Epithelial cell of esophagus (primary cell): ENCODE measurements around the gene PRR14.
"Not testable (repeated sequence)": the region's sequence is repeated elsewhere in the genome, so short reads cannot be mapped to it uniquely, and the experiment has no call there.

Experiments used
- DNase-seq: peaks from one replicate; pipeline ENCODE4 v3.0.0; 2010; ENCODE audit warnings: low read depth
- H3K4me3 ChIP-seq: 2 replicates; pipeline ENCODE4 v1.5.1; 2011; ENCODE audit warnings: mild to moderate bottlenecking, low read length, control low read depth
- TF ChIP-seq, protein P1 (sequence below): IDR thresholded peaks from 2 replicates; pipeline ENCODE4 v1.5.1; 2011; ENCODE audit warnings: low read depth, mild to moderate bottlenecking, low read length, control low read depth, inconsistent platforms; ENCODE audit not compliant: insufficient read depth; ENCODE audit errors: missing control alignments

Gene PRR14

GRCh38 chr16:30633526-30633925 is 17.2 kb upstream of the PRR14 start:
- H3K4me3 ChIP-seq, result peak overlapping the region; percentile 90
- no peak for DNase-seq
- TF ChIP-seq, protein P1, sequence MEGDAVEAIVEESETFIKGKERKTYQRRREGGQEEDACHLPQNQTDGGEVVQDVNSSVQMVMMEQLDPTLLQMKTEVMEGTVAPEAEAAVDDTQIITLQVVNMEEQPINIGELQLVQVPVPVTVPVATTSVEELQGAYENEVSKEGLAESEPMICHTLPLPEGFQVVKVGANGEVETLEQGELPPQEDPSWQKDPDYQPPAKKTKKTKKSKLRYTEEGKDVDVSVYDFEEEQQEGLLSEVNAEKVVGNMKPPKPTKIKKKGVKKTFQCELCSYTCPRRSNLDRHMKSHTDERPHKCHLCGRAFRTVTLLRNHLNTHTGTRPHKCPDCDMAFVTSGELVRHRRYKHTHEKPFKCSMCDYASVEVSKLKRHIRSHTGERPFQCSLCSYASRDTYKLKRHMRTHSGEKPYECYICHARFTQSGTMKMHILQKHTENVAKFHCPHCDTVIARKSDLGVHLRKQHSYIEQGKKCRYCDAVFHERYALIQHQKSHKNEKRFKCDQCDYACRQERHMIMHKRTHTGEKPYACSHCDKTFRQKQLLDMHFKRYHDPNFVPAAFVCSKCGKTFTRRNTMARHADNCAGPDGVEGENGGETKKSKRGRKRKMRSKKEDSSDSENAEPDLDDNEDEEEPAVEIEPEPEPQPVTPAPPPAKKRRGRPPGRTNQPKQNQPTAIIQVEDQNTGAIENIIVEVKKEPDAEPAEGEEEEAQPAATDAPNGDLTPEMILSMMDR, result no peak

DNA sequence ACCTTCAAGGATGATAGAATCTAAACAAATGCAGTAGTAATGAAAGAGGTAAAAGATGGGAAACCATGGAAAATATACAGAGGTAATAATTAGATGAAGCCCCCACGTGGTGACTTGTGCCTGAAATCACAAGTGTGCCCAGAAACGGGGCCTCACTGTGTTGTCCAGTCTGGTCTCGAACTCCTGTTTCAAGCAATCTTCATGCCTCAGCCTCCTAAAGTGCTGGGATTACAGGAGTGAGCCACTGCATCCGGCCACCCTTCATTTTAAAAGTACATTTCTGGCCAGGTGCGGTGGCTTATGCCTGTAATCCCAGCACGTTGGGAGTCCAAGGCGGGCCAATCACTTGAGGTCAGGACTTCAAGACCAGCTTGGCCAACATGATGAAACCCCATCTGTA is 14.2 kb upstream of the PRR14 start:
- TF ChIP-seq, protein P1, result no peak
- no peak overlapping the region for H3K4me3 ChIP-seq
- no peak for DNase-seq

DNA sequence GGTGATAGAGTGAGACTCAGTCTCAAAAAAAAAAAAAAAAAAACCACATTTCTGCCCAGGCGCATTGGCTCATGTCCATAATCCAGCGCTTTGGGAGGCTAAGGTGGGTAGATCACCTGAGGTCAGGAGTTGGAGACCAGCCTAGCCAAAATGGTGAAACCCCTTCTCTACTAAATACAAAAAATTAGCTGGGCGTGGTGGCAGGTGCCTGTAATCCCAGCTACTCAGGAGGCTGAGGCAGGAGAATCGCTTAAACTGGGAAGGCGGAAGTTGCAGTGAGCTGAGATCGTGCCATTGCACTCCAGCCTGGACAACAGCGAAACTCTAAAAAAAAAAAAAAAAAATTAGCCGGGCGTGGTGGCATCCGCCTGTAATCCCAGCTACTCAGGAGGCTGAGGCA is 13.6 kb upstream of the PRR14 start:
- not testable (repeated sequence) for H3K4me3 ChIP-seq, DNase-seq

- H3K4me3 ChIP-seq, result no peak overlapping the region
- TF ChIP-seq, protein P1, result peak; percentile 74
- DNase-seq, result peak; percentile 72
These were observed 12.8 kb upstream of the PRR14 start for GRCh38 chr16:30637944-30638343.

- no peak overlapping the region for H3K4me3 ChIP-seq
- TF ChIP-seq, protein P1, result no peak
- no peak for DNase-seq
These were observed 9.3 kb upstream of the PRR14 start for GRCh38 chr16:30641378-30641982.

DNA sequence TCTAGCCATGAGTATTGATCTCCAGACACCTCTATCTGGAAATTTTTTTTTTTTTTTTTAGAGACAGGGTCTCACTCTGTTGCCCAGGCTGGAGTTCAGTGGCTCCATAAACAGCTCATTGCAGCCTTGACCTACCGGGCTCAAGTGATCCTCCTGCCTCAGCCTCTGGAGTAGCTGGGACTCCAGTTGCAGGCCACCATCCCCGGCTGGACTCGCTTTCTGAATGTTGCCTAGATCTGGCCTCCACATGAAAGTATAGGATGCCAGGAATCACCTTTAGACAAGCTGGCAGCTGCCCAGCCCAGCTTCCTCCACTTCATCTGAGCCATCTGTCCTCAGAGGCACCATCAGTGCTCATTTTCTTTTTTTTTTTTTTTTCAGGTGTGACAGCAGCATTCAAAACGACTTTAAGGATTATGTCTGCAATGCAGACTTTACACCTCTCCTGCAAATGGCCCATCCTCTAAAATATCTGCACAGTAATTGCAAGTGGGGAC is 6.4 kb upstream of the PRR14 start:
- no peak overlapping the region for H3K4me3 ChIP-seq
- no peak for DNase-seq
- TF ChIP-seq, protein P1, result no peak

- no peak overlapping the region for H3K4me3 ChIP-seq
- DNase-seq, result no peak
- TF ChIP-seq, protein P1, result no peak
These were observed 5.0 kb upstream of the PRR14 start for GRCh38 chr16:30645727-30646126.
